Measurements from ENCODE around the gene CCT3. TPM values are rescaled to one million over a fixed set of nuclear protein-coding genes. Genes with fewer than 3 reads are reported as not detected.
A peak's percentile ranks its signal among the peaks of the same experiment; 100 is the strongest.
"Not testable (repeated sequence)": the region's sequence is repeated elsewhere in the genome, so short reads cannot be mapped to it uniquely, and the experiment has no call there.

CCT3 gene
- total RNA-seq, 6 donors from 2014 or later, result 53.5 to 171 (median 112) TPM

GRCh38 chr1:156373546-156373945, 35.5 kb upstream of the CCT3 start:
- Histone ChIP-seq H3K27me3 (no peaks in the 10 kb centered on the region), H3K4me3 (no peak overlapping the region), H3K9me3 (no peaks in the 10 kb centered on the region), H3K27ac (no peak overlapping the region), H3K4me1 (peaks cover 5 to 12% (median 11%) of the 10 kb centered on the region in 4 donors), H3K36me3 (no peaks in the 10 kb centered on the region)
- TF ChIP-seq POLR2A (IDR thresholded peaks at IDR 0.05) (no peak), CTCF (IDR thresholded peaks at IDR 0.05) (no peak), POLR2AphosphoS5 (IDR thresholded peaks at IDR 0.05) (no peak), EP300 (IDR thresholded peaks at IDR 0.05) (no peak)
- ATAC-seq (ENCODE audit: low FRiP score in 2 of 2), result no peak
- no peak for DNase-seq

GRCh38 chr1:156372876-156373275, 34.8 kb upstream of the CCT3 start:
- Histone ChIP-seq H3K4me1 (peaks cover 5 to 12% (median 11%) of the 10 kb centered on the region in 4 donors), H3K27me3 (no peaks in the 10 kb centered on the region), H3K9me3 (no peaks in the 10 kb centered on the region), H3K27ac (no peak overlapping the region), H3K36me3 (no peaks in the 10 kb centered on the region), H3K4me3 (no peak overlapping the region)
- DNase-seq (no peak), ATAC-seq (ENCODE audit: low FRiP score in 2 of 2) (no peak)
- WGBS, 2 donors, result 77 to 90% methylated on average over 4 of the region's 4 CpGs
- TF ChIP-seq POLR2AphosphoS5 (IDR thresholded peaks at IDR 0.05) (no peak), EP300 (IDR thresholded peaks at IDR 0.05) (no peak), POLR2A (IDR thresholded peaks at IDR 0.05) (no peak), CTCF (IDR thresholded peaks at IDR 0.05) (no peak)

- Histone ChIP-seq H3K36me3 (no peaks in the 10 kb centered on the region), H3K27ac (no peak overlapping the region), H3K9me3 (no peaks in the 10 kb centered on the region), H3K4me3 (no peak overlapping the region), H3K27me3 (no peaks in the 10 kb centered on the region), H3K4me1 (peaks cover 5 to 12% (median 11%) of the 10 kb centered on the region in 4 donors)
- no peak for DNase-seq
- ATAC-seq (ENCODE audit: low FRiP score in 2 of 2), result no peak
- TF ChIP-seq POLR2AphosphoS5 (IDR thresholded peaks at IDR 0.05) (no peak), CTCF (IDR thresholded peaks at IDR 0.05) (no peak), POLR2A (IDR thresholded peaks at IDR 0.05) (no peak), EP300 (IDR thresholded peaks at IDR 0.05) (no peak)
Observed at GRCh38 chr1:156372265-156372586, 34.1 kb upstream of the CCT3 start.

GRCh38 chr1:156371553-156372264, 33.6 kb upstream of the CCT3 start:
- no peaks in the 10 kb centered on the region for H3K27me3 ChIP-seq
- peak in 1 of 2 donors; percentile 73 for DNase-seq
- peak in 1 of 2 donors; percentile 18 for ATAC-seq (ENCODE audit: low FRiP score in 2 of 2)
- H3K9me3 ChIP-seq, result no peaks in the 10 kb centered on the region
- no peak for TF ChIP-seq POLR2AphosphoS5 (IDR thresholded peaks at IDR 0.05)
- no peak for TF ChIP-seq POLR2A (IDR thresholded peaks at IDR 0.05)
- TF ChIP-seq CTCF (IDR thresholded peaks at IDR 0.05), result no peak
- TF ChIP-seq EP300 (IDR thresholded peaks at IDR 0.05), result no peak
- 48 to 52% methylated on average over 6 to 7 of the region's 7 CpGs for WGBS, 2 donors
- H3K4me1 ChIP-seq, result peaks cover 5 to 12% (median 11%) of the 10 kb centered on the region in 4 donors
- no peak overlapping the region for H3K27ac ChIP-seq
- no peak overlapping the region for H3K4me3 ChIP-seq
- H3K36me3 ChIP-seq, result no peaks in the 10 kb centered on the region

- WGBS, 2 donors, result 93 to 98% methylated on average over 10 of the region's 10 CpGs
- not testable (repeated sequence) for DNase-seq; H3K27ac ChIP-seq; H3K36me3 ChIP-seq; H3K27me3 ChIP-seq; H3K9me3 ChIP-seq; ATAC-seq (ENCODE audit: low FRiP score in 2 of 2)
- H3K4me1 ChIP-seq, result peaks cover 5 to 12% (median 11%) of the 10 kb centered on the region in 4 donors
- H3K4me3 ChIP-seq, result peak overlapping the region in 1 of 4 donors; percentile 54
Observed at GRCh38 chr1:156369685-156370286, 31.7 kb upstream of the CCT3 start.

Data from upper lobe of left lung (tissue), 6 donors.